IPS-18c (cell line): ENCODE results near the gene PRKAR2B.
"Not testable (repeated sequence)": the region's sequence is repeated elsewhere in the genome, so short reads cannot be mapped to it uniquely, and the experiment has no call there.

Experiments
- H3K4me3 ChIP-seq: 2 replicates; pipeline ENCODE4 v1.7.0; 2013; ENCODE audit warnings: low read depth, mild to moderate bottlenecking, low read length, moderate library complexity; ENCODE audit not compliant: insufficient read depth
- H3K9me3 ChIP-seq: one replicate; pipeline ENCODE4 v1.6.1; 2013; ENCODE audit warnings: mild to moderate bottlenecking, low read length, moderate library complexity; ENCODE audit not compliant: control insufficient read depth, insufficient read depth

PRKAR2B gene

GRCh38 chr7:107122486-107122911, 78.0 kb downstream of the PRKAR2B start:
- H3K9me3 ChIP-seq = no peaks in the 10 kb centered on the region
- H3K4me3 ChIP-seq = no peak overlapping the region

GRCh38 chr7:107123392-107123791, 78.9 kb downstream of the PRKAR2B start:
- no peak overlapping the region for H3K4me3 ChIP-seq

GRCh38 chr7:107125475-107125874, 81.0 kb downstream of the PRKAR2B start:
- no peak overlapping the region for H3K4me3 ChIP-seq
- peaks cover 2% of the 10 kb centered on the region for H3K9me3 ChIP-seq

More at GRCh38 chr7:107123392-107123791, 78.9 kb downstream of the PRKAR2B start:
- H3K9me3 ChIP-seq = peaks cover 2% of the 10 kb centered on the region

- peaks cover 2% of the 10 kb centered on the region for H3K9me3 ChIP-seq
- H3K4me3 ChIP-seq = no peak overlapping the region
Measured at GRCh38 chr7:107128217-107128616, 83.7 kb downstream of the PRKAR2B start.

GRCh38 chr7:107128748-107129147, 84.2 kb downstream of the PRKAR2B start:
- Histone ChIP-seq H3K9me3 (peaks cover 2% of the 10 kb centered on the region), H3K4me3 (no peak overlapping the region)

GRCh38 chr7:107130487-107131220, 86.1 kb downstream of the PRKAR2B start:
- peaks cover 2% of the 10 kb centered on the region for H3K9me3 ChIP-seq

GRCh38 chr7:107133396-107133795, 88.9 kb downstream of the PRKAR2B start:
- Histone ChIP-seq H3K9me3 (no peaks in the 10 kb centered on the region), H3K4me3 (no peak overlapping the region)

More at GRCh38 chr7:107130487-107131220, 86.1 kb downstream of the PRKAR2B start:
- no peak overlapping the region for H3K4me3 ChIP-seq

- no peak overlapping the region for H3K4me3 ChIP-seq
- no peaks in the 10 kb centered on the region for H3K9me3 ChIP-seq
Measured at GRCh38 chr7:107138696-107139420, 94.4 kb downstream of the PRKAR2B start.

- H3K4me3 ChIP-seq, H3K9me3 ChIP-seq: not testable (repeated sequence)
Measured at GRCh38 chr7:107143875-107144274, 99.4 kb downstream of the PRKAR2B start.

- Histone ChIP-seq H3K4me3 (no peak overlapping the region), H3K9me3 (no peaks in the 10 kb centered on the region)
Measured at GRCh38 chr7:107145067-107145838, 100.7 kb downstream of the PRKAR2B start.

GRCh38 chr7:107147464-107148393, 103.2 kb downstream of the PRKAR2B start:
- H3K4me3 ChIP-seq = no peak overlapping the region

GRCh38 chr7:107148721-107149120, 104.2 kb downstream of the PRKAR2B start:
- H3K4me3 ChIP-seq = no peak overlapping the region

More at GRCh38 chr7:107147464-107148393, 103.2 kb downstream of the PRKAR2B start:
- H3K9me3 ChIP-seq = no peaks in the 10 kb centered on the region

GRCh38 chr7:107149863-107150262, 105.4 kb downstream of the PRKAR2B start:
- Histone ChIP-seq H3K9me3 (no peaks in the 10 kb centered on the region), H3K4me3 (no peak overlapping the region)

More at GRCh38 chr7:107148721-107149120, 104.2 kb downstream of the PRKAR2B start:
- no peaks in the 10 kb centered on the region for H3K9me3 ChIP-seq

GRCh38 chr7:107150375-107151073, 106.0 kb downstream of the PRKAR2B start:
- Histone ChIP-seq H3K9me3 (no peaks in the 10 kb centered on the region), H3K4me3 (no peak overlapping the region)

GRCh38 chr7:107151538-107151937, 107.0 kb downstream of the PRKAR2B start:
- no peak overlapping the region for H3K4me3 ChIP-seq
- H3K9me3 ChIP-seq = no peaks in the 10 kb centered on the region

GRCh38 chr7:107152011-107152410, 107.5 kb downstream of the PRKAR2B start:
- Histone ChIP-seq H3K4me3 (no peak overlapping the region), H3K9me3 (no peaks in the 10 kb centered on the region)
